ENCODE results near the gene PSMC4.

PSMC4 gene

GRCh38 chr19:39970675-39971379 is at the start of gene PSMC4:
Gene PSMC4 (plus strand): TSS chr19:39971165. CDS start chr19:39971203, 38 bp downstream.
- Histone ChIP-seq H3K4me1 (ENCODE audit: control insufficient read depth, insufficient read depth, low read length) (peaks cover 11% of the 10 kb centered on the region), H3K9ac (ENCODE audit: low read length) (peak within 1 kb of the TSS; percentile 82), H3K27me3 (ENCODE audit: control insufficient read depth, insufficient read depth, low read length) (no peaks in the 10 kb centered on the region), H3K4me3 (ENCODE audit: low read length) (peak within 1 kb of the TSS; percentile 88), H3K27ac (ENCODE audit: low read depth, low read length) (peak within 1 kb of the TSS; percentile 85), H3K36me3 (ENCODE audit: control insufficient read depth, insufficient read depth, low read length) (peaks cover 22% of the 10 kb centered on the region)

- no peak overlapping the region for H3K9ac ChIP-seq (ENCODE audit: low read length)
- no peak overlapping the region for H3K4me3 ChIP-seq (ENCODE audit: low read length)
- no peak overlapping the region for H3K27ac ChIP-seq (ENCODE audit: low read depth, low read length)
- H3K27me3 ChIP-seq (ENCODE audit: control insufficient read depth, insufficient read depth, low read length): peaks cover 4% of the 10 kb centered on the region
- peaks cover 2% of the 10 kb centered on the region for H3K36me3 ChIP-seq (ENCODE audit: control insufficient read depth, insufficient read depth, low read length)
- H3K4me1 ChIP-seq (ENCODE audit: control insufficient read depth, insufficient read depth, low read length): no peaks in the 10 kb centered on the region
These were observed 47.1 kb upstream of the PSMC4 start for GRCh38 chr19:39923862-39924261.

- Histone ChIP-seq H3K36me3 (ENCODE audit: control insufficient read depth, insufficient read depth, low read length) (peaks cover 2% of the 10 kb centered on the region), H3K27me3 (ENCODE audit: control insufficient read depth, insufficient read depth, low read length) (peaks cover 3% of the 10 kb centered on the region), H3K4me3 (ENCODE audit: low read length) (no peak overlapping the region), H3K27ac (ENCODE audit: low read depth, low read length) (no peak overlapping the region), H3K9ac (ENCODE audit: low read length) (no peak overlapping the region), H3K4me1 (ENCODE audit: control insufficient read depth, insufficient read depth, low read length) (no peaks in the 10 kb centered on the region)
These were observed 46.6 kb upstream of the PSMC4 start for GRCh38 chr19:39924389-39924788.

GRCh38 chr19:39924952-39925351 is 46.0 kb upstream of the PSMC4 start:
- no peak overlapping the region for H3K4me3 ChIP-seq (ENCODE audit: low read length)
- no peak overlapping the region for H3K27ac ChIP-seq (ENCODE audit: low read depth, low read length)
- no peak overlapping the region for H3K9ac ChIP-seq (ENCODE audit: low read length)
- no peaks in the 10 kb centered on the region for H3K4me1 ChIP-seq (ENCODE audit: control insufficient read depth, insufficient read depth, low read length)
- H3K27me3 ChIP-seq (ENCODE audit: control insufficient read depth, insufficient read depth, low read length): no peaks in the 10 kb centered on the region
- peaks cover 2% of the 10 kb centered on the region for H3K36me3 ChIP-seq (ENCODE audit: control insufficient read depth, insufficient read depth, low read length)

- Histone ChIP-seq H3K9ac (ENCODE audit: low read length) (no peak overlapping the region), H3K27ac (ENCODE audit: low read depth, low read length) (no peak overlapping the region), H3K4me1 (ENCODE audit: control insufficient read depth, insufficient read depth, low read length) (no peaks in the 10 kb centered on the region), H3K4me3 (ENCODE audit: low read length) (no peak overlapping the region), H3K27me3 (ENCODE audit: control insufficient read depth, insufficient read depth, low read length) (no peaks in the 10 kb centered on the region), H3K36me3 (ENCODE audit: control insufficient read depth, insufficient read depth, low read length) (peaks cover 2% of the 10 kb centered on the region)
These were observed 44.7 kb upstream of the PSMC4 start for GRCh38 chr19:39926170-39926760.

GRCh38 chr19:39927076-39927475 is 43.9 kb upstream of the PSMC4 start:
- H3K27ac ChIP-seq (ENCODE audit: low read depth, low read length): no peak overlapping the region
- no peaks in the 10 kb centered on the region for H3K27me3 ChIP-seq (ENCODE audit: control insufficient read depth, insufficient read depth, low read length)
- no peak overlapping the region for H3K4me3 ChIP-seq (ENCODE audit: low read length)
- no peak overlapping the region for H3K9ac ChIP-seq (ENCODE audit: low read length)
- H3K36me3 ChIP-seq (ENCODE audit: control insufficient read depth, insufficient read depth, low read length): peaks cover 2% of the 10 kb centered on the region
- H3K4me1 ChIP-seq (ENCODE audit: control insufficient read depth, insufficient read depth, low read length): no peaks in the 10 kb centered on the region

- Histone ChIP-seq H3K4me1 (ENCODE audit: control insufficient read depth, insufficient read depth, low read length) (no peaks in the 10 kb centered on the region), H3K27ac (ENCODE audit: low read depth, low read length) (no peak overlapping the region), H3K9ac (ENCODE audit: low read length) (no peak overlapping the region), H3K27me3 (ENCODE audit: control insufficient read depth, insufficient read depth, low read length) (no peaks in the 10 kb centered on the region), H3K4me3 (ENCODE audit: low read length) (no peak overlapping the region), H3K36me3 (ENCODE audit: control insufficient read depth, insufficient read depth, low read length) (peaks cover 2% of the 10 kb centered on the region)
These were observed 43.2 kb upstream of the PSMC4 start for GRCh38 chr19:39927524-39928356.

- H3K36me3 ChIP-seq (ENCODE audit: control insufficient read depth, insufficient read depth, low read length): peaks cover 2% of the 10 kb centered on the region
- no peak overlapping the region for H3K4me3 ChIP-seq (ENCODE audit: low read length)
- H3K4me1 ChIP-seq (ENCODE audit: control insufficient read depth, insufficient read depth, low read length): no peaks in the 10 kb centered on the region
- H3K9ac ChIP-seq (ENCODE audit: low read length): no peak overlapping the region
- H3K27ac ChIP-seq (ENCODE audit: low read depth, low read length): no peak overlapping the region
- no peaks in the 10 kb centered on the region for H3K27me3 ChIP-seq (ENCODE audit: control insufficient read depth, insufficient read depth, low read length)
These were observed 42.6 kb upstream of the PSMC4 start for GRCh38 chr19:39928357-39928725.

- Histone ChIP-seq H3K9ac (ENCODE audit: low read length) (no peak overlapping the region), H3K4me3 (ENCODE audit: low read length) (no peak overlapping the region), H3K36me3 (ENCODE audit: control insufficient read depth, insufficient read depth, low read length) (peaks cover 2% of the 10 kb centered on the region), H3K4me1 (ENCODE audit: control insufficient read depth, insufficient read depth, low read length) (no peaks in the 10 kb centered on the region), H3K27ac (ENCODE audit: low read depth, low read length) (no peak overlapping the region), H3K27me3 (ENCODE audit: control insufficient read depth, insufficient read depth, low read length) (no peaks in the 10 kb centered on the region)
These were observed 41.2 kb upstream of the PSMC4 start for GRCh38 chr19:39929750-39930149.

GRCh38 chr19:39934584-39935363 is 36.2 kb upstream of the PSMC4 start, which contains the start of gene FCGBP:
Gene FCGBP (minus strand): TSS chr19:39934634.
- H3K36me3 ChIP-seq (ENCODE audit: control insufficient read depth, insufficient read depth, low read length): no peaks in the 10 kb centered on the region
- peak within 1 kb of the TSS; percentile 18 for H3K4me3 ChIP-seq (ENCODE audit: low read length)
- H3K27ac ChIP-seq (ENCODE audit: low read depth, low read length): no peak within 1 kb of the TSS
- no peaks in the 10 kb centered on the region for H3K27me3 ChIP-seq (ENCODE audit: control insufficient read depth, insufficient read depth, low read length)
- no peaks in the 10 kb centered on the region for H3K4me1 ChIP-seq (ENCODE audit: control insufficient read depth, insufficient read depth, low read length)
- H3K9ac ChIP-seq (ENCODE audit: low read length): no peak within 1 kb of the TSS

GRCh38 chr19:39935364-39935661 is 35.7 kb upstream of the PSMC4 start:
- Histone ChIP-seq H3K4me1 (ENCODE audit: control insufficient read depth, insufficient read depth, low read length) (no peaks in the 10 kb centered on the region), H3K27me3 (ENCODE audit: control insufficient read depth, insufficient read depth, low read length) (no peaks in the 10 kb centered on the region), H3K36me3 (ENCODE audit: control insufficient read depth, insufficient read depth, low read length) (no peaks in the 10 kb centered on the region), H3K4me3 (ENCODE audit: low read length) (no peak overlapping the region), H3K27ac (ENCODE audit: low read depth, low read length) (no peak overlapping the region), H3K9ac (ENCODE audit: low read length) (no peak overlapping the region)

GRCh38 chr19:39936020-39936419 is 34.9 kb upstream of the PSMC4 start:
- Histone ChIP-seq H3K27ac (ENCODE audit: low read depth, low read length) (no peak overlapping the region), H3K9ac (ENCODE audit: low read length) (no peak overlapping the region), H3K27me3 (ENCODE audit: control insufficient read depth, insufficient read depth, low read length) (no peaks in the 10 kb centered on the region), H3K4me3 (ENCODE audit: low read length) (no peak overlapping the region), H3K36me3 (ENCODE audit: control insufficient read depth, insufficient read depth, low read length) (no peaks in the 10 kb centered on the region), H3K4me1 (ENCODE audit: control insufficient read depth, insufficient read depth, low read length) (no peaks in the 10 kb centered on the region)
